Amygdala (tissue), 56 donors: ENCODE results near the gene GGPS1.
"Not testable (repeated sequence)": the region's sequence is repeated elsewhere in the genome, so short reads cannot be mapped to it uniquely, and the experiment has no call there.

Source experiments
- DNase-seq, 56 donors: peaks; one replicate each; lab custom pipeline; 2025; lab: John Stamatoyannopoulos, UW

GGPS1 gene

DNA sequence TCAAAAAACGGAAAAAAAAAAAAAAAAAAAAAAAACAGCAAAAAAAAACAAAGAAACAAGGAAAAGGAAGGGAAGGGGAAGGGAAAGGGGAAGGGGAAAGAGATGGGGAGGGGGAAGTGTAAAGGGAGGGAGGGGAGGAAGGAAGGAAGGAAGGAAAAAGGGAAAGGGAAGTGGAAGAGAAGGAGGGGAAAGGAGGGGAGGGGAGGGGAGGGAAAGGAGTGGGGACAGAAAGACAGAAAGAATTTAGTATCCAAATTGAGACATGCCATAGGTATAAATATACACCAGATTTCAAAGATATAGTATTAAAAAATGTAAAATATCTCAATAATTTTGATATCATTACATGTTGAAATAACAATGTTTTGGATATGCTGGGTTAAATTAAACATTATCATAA is 26.2 kb upstream of the GGPS1 start:
- no peak for DNase-seq

DNA sequence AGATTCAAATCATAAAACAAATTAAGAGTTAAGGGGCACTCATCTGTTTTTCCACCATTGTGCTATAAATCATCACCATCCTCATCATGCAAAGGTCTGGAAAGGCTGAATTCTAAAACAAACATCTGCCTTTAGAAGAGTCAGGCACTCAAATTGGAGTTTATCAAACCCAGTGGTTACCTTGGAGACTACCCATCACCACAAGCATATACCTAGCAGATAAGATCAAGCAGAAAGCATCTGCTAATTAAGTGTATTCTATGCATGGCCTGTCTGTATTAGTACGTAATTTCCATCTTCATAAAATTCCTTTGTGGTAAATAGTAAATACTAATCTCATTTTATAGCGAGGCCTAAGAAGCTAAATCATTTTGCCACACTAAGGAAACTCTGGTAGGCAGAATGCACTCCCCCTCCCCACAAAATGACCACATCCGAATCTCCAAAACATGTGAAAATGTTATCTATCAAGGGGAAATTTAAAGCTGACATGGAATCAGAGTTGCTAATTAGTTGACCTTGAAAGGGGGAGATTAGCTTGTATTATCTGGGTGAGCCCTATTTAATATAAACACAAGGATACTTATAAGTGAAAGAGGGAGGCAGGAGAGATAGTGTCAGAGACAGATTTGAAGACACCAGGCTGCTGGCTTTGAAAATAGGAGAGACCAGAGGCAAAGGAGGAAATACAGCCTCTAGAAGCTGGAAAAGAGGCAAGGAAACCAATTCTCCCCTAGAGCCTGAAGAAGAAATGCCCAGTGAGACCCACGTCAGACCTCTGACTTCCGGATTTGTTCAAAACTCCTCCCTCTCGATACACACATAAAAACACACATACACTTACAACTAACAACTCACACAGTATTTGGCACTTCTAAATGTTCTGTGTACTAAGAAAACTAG is 23.6 kb upstream of the GGPS1 start:
- DNase-seq: no peak

DNA sequence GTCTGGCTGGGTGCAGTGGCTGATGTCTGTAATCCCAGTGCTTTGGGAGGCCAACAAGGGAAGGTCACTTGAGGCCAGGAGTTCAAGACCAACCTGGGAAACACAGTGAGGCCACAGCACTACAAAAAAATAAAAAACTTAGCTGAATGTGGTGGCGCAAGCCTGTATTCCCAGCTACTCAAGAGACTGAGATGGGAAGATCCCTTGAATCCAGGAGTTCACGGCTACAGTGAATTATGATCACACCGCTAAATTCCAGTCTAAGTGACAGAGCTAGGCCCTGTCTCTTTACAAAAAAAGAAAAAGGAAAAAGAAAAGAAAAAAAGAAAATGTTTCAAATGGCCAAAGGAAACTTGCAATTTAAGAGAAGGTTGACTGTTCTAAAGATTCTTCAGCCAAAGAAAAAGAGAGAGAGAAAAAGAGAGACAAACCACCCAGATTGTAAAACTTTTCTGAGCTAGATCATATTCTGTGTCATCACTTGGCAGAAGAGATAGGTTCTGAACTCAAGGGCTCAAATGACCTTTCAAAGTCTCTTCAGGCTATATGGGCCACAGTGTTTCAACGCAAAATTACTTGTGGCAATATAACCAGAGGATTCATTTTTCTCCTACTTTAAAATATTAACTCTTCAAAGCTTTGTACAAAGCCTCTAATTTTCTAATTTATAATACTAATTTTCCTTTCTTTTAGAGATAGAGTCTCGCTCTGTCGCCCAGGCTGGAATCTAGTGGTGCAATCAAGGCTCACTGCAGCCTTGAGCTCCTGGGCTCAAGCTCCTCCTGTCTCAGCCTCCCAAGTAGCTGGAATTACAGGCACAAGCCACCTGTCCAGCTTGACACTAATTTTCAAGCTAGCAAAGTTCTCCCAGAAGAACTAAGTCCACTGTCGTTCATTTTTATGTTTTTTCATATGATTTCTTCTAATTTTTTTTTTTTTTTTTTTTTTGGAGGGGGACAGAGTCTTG is 20.9 kb upstream of the GGPS1 start:
- no peak for DNase-seq

DNA sequence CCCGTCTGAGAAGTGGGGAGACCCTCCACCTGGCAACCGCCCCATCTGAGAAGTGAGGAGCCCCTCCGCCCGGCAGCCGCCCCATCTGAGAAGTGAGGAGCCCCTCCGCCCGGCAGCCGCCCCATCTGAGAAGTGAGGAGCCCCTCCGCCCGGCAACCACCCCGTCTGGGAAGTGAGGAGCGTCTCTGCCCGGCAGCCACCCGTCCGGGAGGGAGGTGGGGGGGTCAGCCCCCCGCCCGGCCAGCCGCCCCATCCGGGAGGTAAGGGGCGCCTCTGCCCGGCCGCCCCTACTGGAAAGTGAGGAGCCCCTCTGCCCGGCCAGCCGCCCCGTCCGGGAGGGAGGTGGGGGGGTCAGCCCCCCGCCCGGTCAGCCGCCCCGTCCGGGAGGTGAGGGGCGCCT is 19.2 kb upstream of the GGPS1 start:
- not testable (repeated sequence) for DNase-seq

DNA sequence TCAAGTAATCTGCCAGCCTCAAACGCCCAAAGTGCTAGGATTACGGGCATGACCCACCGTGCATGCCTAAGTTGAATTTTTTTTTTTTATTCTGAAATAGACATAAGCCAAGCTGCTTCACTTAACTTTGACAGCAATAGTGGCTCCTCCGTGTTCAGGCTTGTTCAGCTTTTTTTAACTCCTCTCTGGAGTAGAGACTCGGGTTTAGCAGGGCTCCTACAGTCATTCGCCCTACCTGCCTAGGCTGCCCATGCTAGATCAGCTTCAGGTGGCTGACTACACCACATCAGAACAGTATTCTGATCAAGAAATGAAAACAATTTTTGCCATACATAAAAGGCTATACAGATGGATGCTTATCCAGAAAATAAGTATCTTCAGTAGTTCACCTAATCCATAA is 15.1 kb upstream of the GGPS1 start:
- no peak for DNase-seq

DNA sequence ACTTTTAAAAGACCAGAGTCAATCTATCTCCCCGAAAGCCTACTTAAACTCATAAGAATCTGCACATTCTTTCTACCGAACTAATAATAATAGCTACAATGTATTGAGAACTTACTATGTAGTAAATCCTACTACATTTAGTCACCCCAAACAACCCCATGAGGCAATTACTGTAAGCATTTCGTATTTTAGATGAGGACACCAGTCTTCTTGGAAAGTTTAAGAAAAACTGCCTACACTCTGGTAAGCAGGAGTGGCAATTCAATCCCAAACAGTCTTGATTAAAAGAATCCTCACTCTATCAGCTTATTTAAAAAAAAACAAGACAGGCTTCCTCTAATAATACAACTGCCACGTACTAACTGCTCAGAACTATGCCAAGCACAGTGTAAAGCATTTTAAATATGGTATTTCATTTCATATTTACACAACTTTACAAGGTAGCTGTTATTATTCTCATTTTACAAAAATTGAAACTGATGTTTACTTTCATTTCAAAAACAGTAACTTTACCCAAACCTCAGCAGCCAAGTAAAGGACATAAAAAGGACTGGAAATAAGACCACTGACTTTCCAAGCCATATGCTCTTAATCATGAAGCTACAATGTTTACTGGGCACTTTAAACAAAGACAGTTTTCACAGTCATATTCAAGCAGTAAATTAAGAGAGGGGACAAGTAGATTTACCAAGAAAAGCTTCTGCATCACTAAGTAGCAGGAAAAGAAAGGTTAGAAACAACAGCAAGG is 14.3 kb upstream of the GGPS1 start:
- no peak for DNase-seq

DNA sequence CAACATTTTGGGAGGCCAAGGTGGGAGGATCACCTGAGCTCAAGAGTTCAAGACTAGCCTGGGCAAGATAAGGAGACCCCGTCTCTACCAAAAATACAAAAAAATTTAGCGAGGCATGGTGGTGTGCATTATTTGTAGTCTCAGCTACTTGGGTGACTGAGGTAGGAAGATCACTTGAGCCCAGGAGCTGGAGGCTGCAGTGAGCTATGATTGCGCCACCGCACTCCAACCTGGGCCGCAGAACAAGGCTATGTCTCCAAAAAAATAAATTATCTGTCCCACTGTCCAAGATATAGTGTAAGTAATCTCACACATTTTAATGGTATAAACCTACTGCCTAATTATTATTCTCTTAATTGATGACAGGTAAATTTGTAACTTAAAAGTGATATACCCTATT is 13.2 kb upstream of the GGPS1 start:
- DNase-seq: no peak

DNA sequence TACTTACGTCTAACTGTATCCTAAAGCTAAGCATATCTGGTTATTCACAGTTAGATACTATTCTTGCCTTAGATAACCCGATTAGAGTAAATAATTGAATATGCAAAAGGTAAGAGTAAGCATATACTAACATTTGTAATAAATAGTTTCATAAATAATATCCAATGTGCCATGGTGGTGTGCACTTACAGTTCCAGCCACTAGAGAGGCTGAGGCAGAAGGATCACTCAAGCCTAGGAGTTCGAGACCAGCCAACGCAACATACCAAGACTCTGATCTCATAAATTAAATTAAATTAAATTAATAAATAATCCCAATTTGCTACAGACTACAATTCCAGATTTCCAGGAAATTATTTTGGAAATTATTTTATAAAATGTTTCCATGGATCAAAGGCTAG is 12.6 kb upstream of the GGPS1 start:
- DNase-seq: no peak

DNA sequence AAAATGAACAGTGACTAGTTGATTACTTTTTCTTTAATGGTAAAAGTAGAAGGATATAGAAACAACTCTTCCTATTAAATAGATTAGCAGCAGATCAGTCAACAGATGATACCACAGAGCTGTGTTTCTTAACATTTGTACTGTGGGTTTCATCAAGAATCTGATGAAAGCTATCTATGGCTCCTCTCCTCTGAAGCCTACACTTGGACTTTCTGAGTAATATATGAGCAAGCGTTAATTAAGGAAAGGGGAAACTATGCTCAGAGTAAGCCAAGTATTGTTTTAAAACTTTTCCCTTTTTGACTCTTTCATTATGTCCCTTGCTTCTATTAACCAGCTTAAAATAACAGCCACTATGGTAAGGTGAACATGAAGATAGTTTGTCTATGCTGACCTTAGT is 11.2 kb upstream of the GGPS1 start:
- DNase-seq: no peak

DNA sequence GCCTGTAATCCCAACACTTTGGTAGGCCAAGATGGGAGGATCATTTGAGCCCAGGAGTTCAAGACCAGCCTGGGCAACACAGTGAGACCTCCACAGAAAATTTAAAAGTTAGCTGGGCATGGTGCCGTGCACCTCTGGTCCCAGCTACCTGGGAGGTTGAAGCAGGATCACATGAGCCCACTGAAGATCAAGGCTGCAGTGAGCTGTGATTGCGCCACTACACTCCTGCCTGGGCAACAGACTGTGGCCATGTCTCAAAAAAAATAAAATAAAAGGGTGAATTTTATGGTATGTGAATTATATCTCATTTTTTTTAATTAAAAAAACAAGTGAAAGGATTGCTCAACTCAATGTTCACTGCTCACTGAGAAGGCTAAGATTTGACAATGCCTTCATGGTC is 9.1 kb upstream of the GGPS1 start:
- DNase-seq: no peak

DNA sequence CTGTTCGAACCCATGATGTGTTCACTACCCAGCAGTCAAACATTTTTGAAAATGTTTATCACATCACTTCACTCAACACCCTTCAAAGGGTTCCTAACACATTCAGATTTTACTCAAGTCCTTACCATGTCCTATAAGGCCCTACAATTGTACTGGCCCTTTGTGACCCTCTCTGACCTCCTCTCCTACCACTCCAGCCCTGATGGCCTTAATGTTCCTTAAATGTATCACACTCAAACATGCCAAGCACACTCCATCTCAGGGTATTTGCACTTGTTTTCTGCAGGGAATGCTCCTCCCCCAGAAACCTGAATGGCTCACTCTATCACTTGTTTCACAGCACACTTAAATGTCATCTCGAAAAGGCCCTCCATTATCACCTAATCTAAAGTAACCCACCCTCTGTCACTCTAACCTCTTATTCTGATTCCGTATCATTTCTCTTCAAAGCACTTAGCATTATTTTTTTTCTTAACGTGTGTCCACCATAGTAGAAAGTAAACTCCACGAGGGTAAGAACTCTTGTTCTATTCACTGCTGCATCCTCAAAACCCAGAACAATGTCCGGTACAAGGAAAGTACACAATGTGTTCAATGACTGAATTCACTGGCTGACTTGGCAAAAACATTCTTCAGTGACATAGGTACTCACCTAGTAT is 7.7 kb upstream of the GGPS1 start:
- no peak for DNase-seq

DNA sequence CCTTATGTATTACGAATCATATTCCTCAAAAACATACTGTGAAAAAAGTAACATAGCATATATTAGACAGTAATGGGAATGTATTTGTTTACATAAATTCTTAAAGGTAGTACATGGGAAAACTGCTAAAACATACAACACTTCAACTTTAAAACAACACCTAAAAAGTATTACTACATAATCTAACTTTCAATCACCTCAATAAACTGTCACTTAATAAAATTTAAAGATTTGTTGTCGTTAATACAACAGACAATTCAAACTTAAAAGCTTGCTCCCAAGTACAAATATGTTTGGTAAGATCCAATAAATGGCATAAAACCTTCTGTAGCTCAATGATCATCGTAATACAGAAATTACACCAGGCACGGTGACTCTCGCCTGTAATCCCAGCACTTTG is 4.1 kb upstream of the GGPS1 start:
- DNase-seq: no peak

DNA sequence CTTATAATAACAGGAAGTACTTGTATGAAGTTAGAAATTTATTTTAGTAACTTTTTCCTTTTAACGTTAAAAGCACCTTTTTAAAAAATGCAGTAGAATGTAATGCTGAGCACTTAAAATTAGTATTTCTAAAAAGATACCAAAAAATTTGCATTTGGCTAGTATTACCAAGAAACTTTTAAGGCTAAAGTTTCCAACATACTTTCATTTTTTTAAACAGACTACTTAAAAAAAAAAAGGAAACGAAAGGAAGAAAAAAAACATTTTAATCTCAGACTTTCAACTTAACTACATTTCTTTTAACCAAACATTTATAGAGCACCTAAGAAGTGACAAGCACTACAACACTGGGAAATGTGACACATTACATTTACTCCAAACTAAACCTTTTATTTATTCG is 3.2 kb upstream of the GGPS1 start:
- no peak for DNase-seq

DNA sequence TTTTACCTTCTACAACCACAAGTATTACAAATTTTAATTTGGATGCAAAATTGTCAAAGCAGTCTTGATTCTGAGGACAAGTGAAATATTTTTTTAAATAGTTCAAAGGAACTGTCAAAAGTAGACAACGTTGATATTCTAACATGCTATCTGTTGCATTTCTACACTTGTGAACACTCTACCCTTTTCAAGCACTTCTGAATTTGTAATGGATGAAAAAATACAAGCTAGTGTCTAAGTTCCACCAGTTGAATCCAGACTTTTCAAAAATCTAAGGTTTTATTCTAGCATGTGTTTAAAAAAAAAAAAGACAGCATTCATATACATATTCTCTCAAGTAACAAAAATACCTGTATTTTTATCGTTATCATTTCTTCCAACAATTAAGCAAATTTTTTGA is 2.5 kb upstream of the GGPS1 start:
- no peak for DNase-seq

DNA sequence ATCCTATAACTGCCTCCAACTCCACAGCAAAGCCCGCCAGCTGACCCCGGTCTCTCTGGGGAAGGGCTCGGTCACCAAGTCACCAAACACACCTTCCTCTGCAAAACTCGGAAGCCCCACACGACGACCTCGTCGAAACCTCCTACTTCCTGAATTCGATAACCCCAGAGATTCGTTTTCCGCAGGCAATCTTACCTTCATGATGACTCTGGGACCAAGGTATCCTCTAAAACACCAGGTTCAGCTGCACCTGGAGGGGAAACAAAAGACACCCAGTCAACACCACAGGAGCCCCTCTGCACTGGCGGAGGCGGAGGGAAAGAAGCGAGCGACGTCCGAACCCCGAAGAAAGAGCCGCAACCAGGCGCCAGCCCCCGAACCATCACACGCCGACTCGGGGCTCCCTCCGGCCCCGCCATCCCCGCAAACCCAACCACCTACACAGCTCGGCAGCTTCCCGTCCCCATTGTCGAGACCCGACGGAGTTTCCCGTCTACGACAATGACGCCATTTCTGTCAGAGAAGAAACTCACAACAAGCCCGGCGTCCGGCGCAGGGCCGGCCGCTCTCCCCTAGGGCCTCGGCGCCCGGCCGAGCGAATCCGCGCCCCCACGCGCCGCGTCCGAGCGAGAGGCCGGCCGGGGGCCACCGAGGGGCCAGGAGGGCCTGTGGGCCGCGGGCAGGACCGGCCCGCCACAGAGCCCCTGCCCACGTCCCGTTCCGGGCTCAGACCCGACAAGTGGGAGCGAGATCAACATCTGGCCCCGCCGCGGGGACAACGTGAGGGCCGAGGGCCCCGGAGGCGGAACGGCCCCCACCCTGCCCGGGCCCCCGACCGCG is 1.4 kb upstream of the GGPS1 start:
- peak in 30 of 56 donors; percentile 2 to 54 (median 29) for DNase-seq

DNA sequence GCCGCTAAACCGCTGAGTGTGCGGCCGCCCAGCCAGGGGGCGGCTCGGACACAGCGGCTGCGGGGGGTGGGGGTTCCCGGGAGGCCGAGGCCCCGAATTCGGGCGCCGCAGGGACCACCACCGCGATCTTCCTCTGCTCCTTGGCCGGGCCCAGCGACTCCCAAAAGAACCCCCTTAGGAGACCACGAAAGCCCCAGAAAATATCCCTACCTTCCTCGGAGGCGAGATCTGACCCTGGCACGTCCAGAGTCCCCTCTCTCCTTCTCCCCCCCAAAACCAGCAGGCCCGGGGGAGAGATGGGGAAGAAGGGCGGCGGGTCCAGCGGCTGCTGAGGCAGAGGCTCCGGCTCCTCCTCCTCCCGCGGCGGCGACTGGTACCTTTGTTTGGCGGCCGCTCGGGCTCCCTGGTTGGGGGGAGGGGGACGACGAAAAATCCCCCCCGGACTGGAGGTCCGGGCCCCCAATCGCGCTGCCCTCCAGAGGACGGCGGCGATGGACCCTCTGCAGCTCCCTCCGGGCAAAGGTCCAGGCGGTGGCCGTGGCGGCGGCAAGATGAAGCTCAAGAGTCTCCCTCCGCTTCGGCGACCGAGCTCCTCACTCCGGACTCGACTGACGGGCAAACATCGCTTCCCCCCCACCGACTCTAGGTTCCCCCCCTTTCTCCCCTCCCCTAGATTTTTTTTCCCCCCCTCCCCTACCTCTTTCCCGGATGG is 655 bp upstream of the GGPS1 start, which contains the start of gene ARID4B:
Gene ARID4B, minus strand, starts transcription at position 621 of the 712 bp plus-strand sequence. CDS start 1,260 bp downstream, outside the sequence.
- peak in 24 of 56 donors; percentile 31 to 98 (median 88) for DNase-seq

DNA sequence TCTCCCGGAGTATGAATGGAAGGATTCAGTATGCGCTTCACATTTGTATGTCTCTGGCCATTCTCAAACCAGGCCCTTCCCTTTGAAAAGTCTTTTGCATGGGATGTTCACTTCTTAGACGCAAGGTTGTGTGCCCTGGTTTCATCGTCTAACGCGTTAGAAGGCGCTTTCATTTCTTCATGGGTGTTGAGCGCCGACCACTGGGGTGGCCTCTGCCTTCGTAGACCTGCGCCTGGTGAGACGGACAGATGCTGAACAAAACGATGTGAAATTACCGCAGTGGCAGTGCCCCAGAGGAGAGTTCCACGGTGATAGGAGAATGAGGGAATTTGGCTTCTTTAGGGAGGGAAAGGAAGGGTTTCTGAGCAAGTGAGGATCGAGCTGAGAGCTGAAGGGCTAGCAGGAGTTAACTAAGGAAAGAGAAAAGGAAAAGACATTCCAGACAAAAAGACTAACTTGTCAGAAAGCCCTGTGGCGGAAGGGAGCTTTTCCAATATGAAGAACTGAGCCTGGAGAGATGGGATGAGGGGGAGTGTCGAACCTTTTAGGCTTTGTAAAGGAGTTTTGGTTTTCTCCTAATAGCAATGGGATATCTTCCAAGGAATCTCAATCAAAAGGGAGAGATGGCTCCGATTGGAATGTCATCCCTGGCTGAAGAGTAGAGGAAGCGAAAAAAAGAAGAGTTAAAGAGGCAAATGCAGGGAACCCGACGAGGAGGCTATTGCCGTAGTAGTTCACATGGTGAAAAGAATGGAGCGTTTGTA is 951 bp downstream of the GGPS1 start:
- DNase-seq: peak in 28 of 56 donors; percentile 1 to 68 (median 39)

DNA sequence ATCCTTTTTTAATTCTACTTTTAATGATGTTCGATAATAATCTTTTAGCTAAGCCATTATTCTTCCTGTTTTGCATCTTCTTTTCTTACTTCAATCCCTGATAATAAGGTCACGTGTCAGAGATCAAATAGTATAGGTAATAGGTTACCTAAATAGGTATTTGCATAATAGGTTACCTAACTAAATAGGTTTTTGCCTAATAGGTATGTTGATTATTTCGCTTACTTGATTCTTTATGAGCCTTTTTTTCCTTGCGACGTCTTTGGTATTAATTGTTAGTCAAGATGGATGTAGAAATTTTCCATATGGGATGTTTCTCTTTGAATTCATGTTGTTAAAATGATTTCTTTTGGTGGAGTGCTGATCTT is 2.5 kb downstream of the GGPS1 start:
- no peak for DNase-seq
